Prostate gland (tissue), 2 donors: ENCODE measurements around the gene USP47. TPM values are rescaled to one million over a fixed set of nuclear protein-coding genes. Genes with fewer than 3 reads are reported as not detected.

Source experiments
- DNase-seq: peaks from one replicate; pipeline ENCODE4 v3.0.0-alpha.2; 2019; ENCODE audit warnings: low spot score
- H3K27ac ChIP-seq, 2 donors: fragments of 200-600 bp; sonication (generic); 2 replicates each; pipeline ENCODE4 v1.5.1; 2017 to 2019
- H3K27me3 ChIP-seq: fragments of 200-600 bp; sonication (generic); replicated peaks from 2 replicates; pipeline ENCODE4 v1.5.1; 2019; ENCODE audit not compliant: insufficient read depth
- H3K36me3 ChIP-seq, 2 donors: fragments of 200-600 bp; sonication (generic); 1 replicate in 1 of 2; 2 replicates in 1 of 2; pipeline versions ENCODE4 v1.5.1 to v1.8.1; 2017 to 2019
- H3K4me1 ChIP-seq: fragments of 200-600 bp; sonication (generic); replicated peaks from 2 replicates; pipeline ENCODE4 v1.5.1; 2019
- H3K4me3 ChIP-seq, 2 donors: fragments of 200-600 bp; sonication (generic); 2 replicates each; pipeline ENCODE4 v1.5.1; 2017 to 2019
- H3K9me3 ChIP-seq: fragments of 200-600 bp; sonication (generic); 2 replicates; pipeline ENCODE4 v1.5.1; 2017
- POLR2A ChIP-seq: fragments of 450-650 bp; IDR thresholded peaks from one replicate; pipeline ENCODE4 v1.6.1; 2016; ENCODE audit warnings: antibody characterized with exemption, mild to moderate bottlenecking
- POLR2AphosphoS5 ChIP-seq: sonication (generic); formaldehyde crosslinking; IDR thresholded peaks from one replicate; pipeline ENCODE4 v1.6.1; 2017; ENCODE audit warnings: antibody characterized with exemption
- WGBS: methylation state at CpG from one replicate; pipeline ENCODE4 v1.1.5; 2018; 5-methylcytosine and 5-hydroxymethylcytosine counted together
- intact Hi-C: fragments of 100-400 bp; cut with DNase I; formaldehyde crosslinking; loops from one replicate; pipeline ENCODE4 v1.14.2; 2022
- total RNA-seq, 2 donors: library from RNA; depleted of rRNA; stranded (reverse); fragments of >200 nt; gene quantifications; one replicate each; pipeline ENCODE4 v1.1.0, GENCODE V29; 2016
- TF ChIP-seq, protein P1 (sequence below), 4 experiments: fragments of 200-600 bp in 2 of 4; fragments of 450-650 bp in 2 of 4; sonication (generic) in 2 of 4; IDR thresholded peaks; 1 replicate in 3 of 4; 2 replicates in 1 of 4; pipeline ENCODE4 v1.5.1; 2016 to 2019; ENCODE audit warnings: antibody characterized with exemption in 4 of 4, mild to moderate bottlenecking in 2 of 4, moderate library complexity in 2 of 4

Gene USP47
- total RNA-seq, 2 donors from 2014 or later, result 58.4 to 76.6 TPM

DNA sequence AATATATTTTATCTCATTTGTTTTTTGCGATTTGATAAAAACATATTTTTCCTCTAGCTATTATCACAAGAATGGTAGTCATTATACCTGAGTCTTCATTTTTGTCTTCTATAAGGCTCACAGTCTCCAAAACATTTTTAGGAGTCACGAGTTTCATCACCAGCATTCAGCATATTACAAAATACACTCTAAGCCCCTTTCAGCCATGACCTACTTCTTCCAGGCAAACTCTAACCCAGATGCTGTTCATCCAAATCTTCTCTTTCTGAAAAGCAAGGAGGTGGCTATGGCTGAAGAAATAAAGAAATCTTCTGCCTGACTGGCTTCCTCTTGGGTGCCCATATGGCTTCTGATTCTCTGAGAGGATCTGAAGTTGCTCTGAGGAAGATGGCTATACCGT lies 35.7 kb upstream of the USP47 start:
- DNase-seq, result no peak
- TF ChIP-seq, protein P1, sequence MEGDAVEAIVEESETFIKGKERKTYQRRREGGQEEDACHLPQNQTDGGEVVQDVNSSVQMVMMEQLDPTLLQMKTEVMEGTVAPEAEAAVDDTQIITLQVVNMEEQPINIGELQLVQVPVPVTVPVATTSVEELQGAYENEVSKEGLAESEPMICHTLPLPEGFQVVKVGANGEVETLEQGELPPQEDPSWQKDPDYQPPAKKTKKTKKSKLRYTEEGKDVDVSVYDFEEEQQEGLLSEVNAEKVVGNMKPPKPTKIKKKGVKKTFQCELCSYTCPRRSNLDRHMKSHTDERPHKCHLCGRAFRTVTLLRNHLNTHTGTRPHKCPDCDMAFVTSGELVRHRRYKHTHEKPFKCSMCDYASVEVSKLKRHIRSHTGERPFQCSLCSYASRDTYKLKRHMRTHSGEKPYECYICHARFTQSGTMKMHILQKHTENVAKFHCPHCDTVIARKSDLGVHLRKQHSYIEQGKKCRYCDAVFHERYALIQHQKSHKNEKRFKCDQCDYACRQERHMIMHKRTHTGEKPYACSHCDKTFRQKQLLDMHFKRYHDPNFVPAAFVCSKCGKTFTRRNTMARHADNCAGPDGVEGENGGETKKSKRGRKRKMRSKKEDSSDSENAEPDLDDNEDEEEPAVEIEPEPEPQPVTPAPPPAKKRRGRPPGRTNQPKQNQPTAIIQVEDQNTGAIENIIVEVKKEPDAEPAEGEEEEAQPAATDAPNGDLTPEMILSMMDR (IDR thresholded peaks at IDR 0.05), result no peak
- no peak for TF ChIP-seq POLR2A
- TF ChIP-seq POLR2AphosphoS5, result no peak
- intact Hi-C loops, result loop anchor here (5.0 kb wide), 1 partner anchor 41 kb away; no protein-coding TSS in a partner anchor
- Histone ChIP-seq H3K4me1 (no peaks in the 10 kb centered on the region), H3K4me3 (no peak overlapping the region), H3K9me3 (no peaks in the 10 kb centered on the region), H3K36me3 (no peaks in the 10 kb centered on the region), H3K27me3 (no peaks in the 10 kb centered on the region), H3K27ac (no peak overlapping the region)
- 89% methylated on average over 3 of the region's 3 CpGs for WGBS

DNA sequence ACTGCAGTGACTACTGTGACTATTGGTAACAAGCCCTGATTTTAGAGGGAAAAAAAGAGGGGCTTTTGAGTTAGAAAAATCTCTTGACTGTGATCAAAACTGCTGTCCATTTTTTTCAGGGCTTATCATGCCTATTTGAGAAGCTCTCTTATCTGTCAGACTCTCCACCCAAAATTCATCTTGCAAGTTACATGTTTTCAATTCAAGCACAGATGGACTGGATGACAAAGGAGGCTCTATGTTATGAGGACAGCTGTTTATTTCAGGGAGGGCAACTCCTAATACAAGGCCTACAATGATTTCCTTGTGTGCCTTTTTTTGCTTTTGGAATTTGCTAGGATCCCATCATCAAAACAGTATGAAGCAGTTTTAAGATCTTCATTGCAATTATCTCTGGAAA lies 35.2 kb upstream of the USP47 start:
- no peaks in the 10 kb centered on the region for H3K4me1 ChIP-seq
- H3K36me3 ChIP-seq, result no peaks in the 10 kb centered on the region
- H3K27me3 ChIP-seq, result no peaks in the 10 kb centered on the region
- DNase-seq, result no peak
- no peak overlapping the region for H3K4me3 ChIP-seq
- no peak overlapping the region for H3K27ac ChIP-seq
- intact Hi-C loops, result loop anchor here (5.0 kb wide), 1 partner anchor 41 kb away; no protein-coding TSS in a partner anchor
- TF ChIP-seq POLR2AphosphoS5 (no peak), POLR2A (no peak)
- TF ChIP-seq, protein P1 (IDR thresholded peaks at IDR 0.05), result no peak
- no peaks in the 10 kb centered on the region for H3K9me3 ChIP-seq

- intact Hi-C loops, result loop anchor here (5.0 kb wide), 1 partner anchor 39 kb away; no protein-coding TSS in a partner anchor
- H3K27me3 ChIP-seq, result no peaks in the 10 kb centered on the region
- no peak overlapping the region for H3K4me3 ChIP-seq
- DNase-seq, result no peak
- H3K4me1 ChIP-seq, result no peaks in the 10 kb centered on the region
- TF ChIP-seq POLR2A, result no peak
- no peak for TF ChIP-seq POLR2AphosphoS5
- TF ChIP-seq, protein P1 (IDR thresholded peaks at IDR 0.05), result no peak
- H3K36me3 ChIP-seq, result no peaks in the 10 kb centered on the region
- H3K9me3 ChIP-seq, result no peaks in the 10 kb centered on the region
- WGBS, result 47% methylated on average over 8 of the region's 8 CpGs
- H3K27ac ChIP-seq, result no peak overlapping the region
These were observed 33.7 kb upstream of the USP47 start for GRCh38 chr11:11807811-11808782.

DNA sequence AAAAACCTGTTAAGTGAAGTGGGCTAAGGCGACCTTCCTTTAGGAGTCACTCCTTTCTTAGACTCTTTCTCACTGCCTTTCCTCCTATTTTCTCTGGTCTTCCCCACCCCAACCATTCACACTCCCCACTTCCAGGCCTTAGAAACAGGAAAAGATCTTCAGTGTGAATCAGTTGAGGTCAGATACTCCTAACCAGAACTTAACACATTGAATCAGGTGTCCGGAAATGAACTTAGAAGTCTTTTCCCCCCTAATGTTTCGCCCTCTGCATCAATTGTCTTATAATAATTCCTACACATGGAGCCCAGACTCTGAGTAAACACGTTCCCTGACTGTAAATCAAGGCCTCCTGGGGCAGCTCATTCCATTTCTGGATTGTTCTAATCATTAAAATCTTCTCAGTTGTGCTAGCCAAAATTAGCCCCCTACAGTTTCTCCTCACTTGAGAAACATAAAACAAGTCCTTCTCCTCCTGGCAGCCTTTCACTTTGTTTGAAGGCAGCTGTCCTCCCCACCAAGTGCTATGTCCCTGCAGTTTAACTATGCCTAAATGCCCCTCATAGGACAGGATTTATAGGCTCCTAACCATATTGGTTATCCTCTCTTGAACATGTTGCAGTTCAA lies 32.7 kb upstream of the USP47 start:
- intact Hi-C loops, result loop anchor here (5.0 kb wide), 1 partner anchor 38 kb away; no protein-coding TSS in a partner anchor
- DNase-seq, result no peak
- H3K9me3 ChIP-seq, result no peaks in the 10 kb centered on the region
- no peak overlapping the region for H3K4me3 ChIP-seq
- no peaks in the 10 kb centered on the region for H3K27me3 ChIP-seq
- 63% methylated on average over 4 of the region's 4 CpGs for WGBS
- no peak overlapping the region for H3K27ac ChIP-seq
- TF ChIP-seq, protein P1 (IDR thresholded peaks at IDR 0.05), result no peak
- H3K36me3 ChIP-seq, result no peaks in the 10 kb centered on the region
- H3K4me1 ChIP-seq, result no peaks in the 10 kb centered on the region
